Lung (tissue), 16 donors: ENCODE results near the gene SLC16A5. TPM values are rescaled to one million over a fixed set of nuclear protein-coding genes. Genes with fewer than 3 reads are reported as not detected.
A peak's percentile ranks its signal among the peaks of the same experiment; 100 is the strongest.
"Not testable (repeated sequence)": the region's sequence is repeated elsewhere in the genome, so short reads cannot be mapped to it uniquely, and the experiment has no call there.

Experiments
- ATAC-seq: fragments of 200-7000 bp; cut with Tn5 transposase; one replicate; pipeline ENCODE4 v1.9.1; 2020; ENCODE audit warnings: moderate number of reproducible peaks; ENCODE audit not compliant: insufficient read depth, low FRiP score
- DNase-seq, 3 donors: peaks; one replicate each; pipeline ENCODE4 v3.0.0-alpha.2; 2013 to 2017
- H3K27ac ChIP-seq, 2 donors: one replicate each; pipeline ENCODE4 v1.5.1; 2013; ENCODE audit warnings: mild to moderate bottlenecking in 2 of 2, moderate library complexity in 2 of 2, control low read depth in 1 of 2, inconsistent platforms in 1 of 2, low read depth in 1 of 2, low read length in 1 of 2
- H3K27me3 ChIP-seq, 3 donors: one replicate each; pipeline ENCODE4 v1.5.1; 2013; ENCODE audit warnings: low read length in 2 of 3; ENCODE audit not compliant: control insufficient read depth in 3 of 3, insufficient read depth in 3 of 3
- H3K36me3 ChIP-seq, 4 donors: one replicate each; pipeline ENCODE4 v1.5.1; 2013; ENCODE audit warnings: low read length in 4 of 4, mild to moderate bottlenecking in 1 of 4, moderate library complexity in 1 of 4; ENCODE audit not compliant: control insufficient read depth in 4 of 4, insufficient read depth in 4 of 4
- H3K4me1 ChIP-seq, 5 donors: one replicate each; pipeline ENCODE4 v1.5.1; 2013; ENCODE audit warnings: low read length in 5 of 5, mild to moderate bottlenecking in 2 of 5, moderate library complexity in 1 of 5; ENCODE audit not compliant: control insufficient read depth in 5 of 5, insufficient read depth in 5 of 5
- H3K4me3 ChIP-seq: one replicate; pipeline ENCODE4 v1.5.1; 2013; ENCODE audit warnings: mild to moderate bottlenecking, control low read depth, moderate library complexity
- H3K9ac ChIP-seq, 2 donors: one replicate each; pipeline ENCODE4 v1.5.1; 2013; ENCODE audit warnings: low read length in 2 of 2, control low read depth in 1 of 2; ENCODE audit not compliant: insufficient read depth in 1 of 2
- H3K9me3 ChIP-seq, 4 donors: one replicate each; pipeline ENCODE4 v1.5.1; 2013; ENCODE audit warnings: low read length in 3 of 4, mild to moderate bottlenecking in 1 of 4, moderate library complexity in 1 of 4; ENCODE audit not compliant: control insufficient read depth in 4 of 4, insufficient read depth in 3 of 4
- WGBS, 2 donors: extraction: QIAGEN DNeasy Blood & Tissue Kit; methylation state at CpG; one replicate each; pipeline ENCODE4 v1.1.7; 2013; 5-methylcytosine and 5-hydroxymethylcytosine counted together
- long read RNA-seq, 5 donors: transcript quantifications; one replicate each; lab custom pipeline, GENCODE V29; 2026
- polyA plus RNA-seq, 2 donors: library from polyadenylated mRNA; stranded (reverse); fragments of 200-250 nt; gene quantifications; one replicate each; pipeline ENCODE4 v1.2.1, GENCODE V29; 2013
- total RNA-seq, 2 donors: library from RNA; depleted of rRNA in 1 of 2; stranded (reverse); fragments of >200 nt in 1 of 2; gene quantifications; one replicate each; pipeline ENCODE4 v1.2.1, GENCODE V29; 2014 to 2021
- TF ChIP-seq, protein P1 (sequence below): IDR thresholded peaks from 2 replicates; pipeline ENCODE4 v1.5.1; 2012; ENCODE audit warnings: mild to moderate bottlenecking; ENCODE audit errors: control extremely low read depth, extremely low read depth
- donor health status: control.
- donor health status: control.
- donor health status: Bipolar disorder and iron deficiency.
- donor health status: healthy.
- donor health status: DM: yes; HTN: yes; CAD: no.

Gene SLC16A5
- total RNA-seq, result 10 to 100 TPM; 36.7 to 74.0 TPM
- polyA plus RNA-seq, result 10 to 100 TPM; 27.9 to 48.0 TPM
- long read RNA-seq, donor 1, result 0 reads
- long read RNA-seq, donor 2, result 0 reads
- long read RNA-seq, donor 3, result 0 reads
- long read RNA-seq, donor 4, result 0 reads
- long read RNA-seq, donor 5, result 0 reads

DNA sequence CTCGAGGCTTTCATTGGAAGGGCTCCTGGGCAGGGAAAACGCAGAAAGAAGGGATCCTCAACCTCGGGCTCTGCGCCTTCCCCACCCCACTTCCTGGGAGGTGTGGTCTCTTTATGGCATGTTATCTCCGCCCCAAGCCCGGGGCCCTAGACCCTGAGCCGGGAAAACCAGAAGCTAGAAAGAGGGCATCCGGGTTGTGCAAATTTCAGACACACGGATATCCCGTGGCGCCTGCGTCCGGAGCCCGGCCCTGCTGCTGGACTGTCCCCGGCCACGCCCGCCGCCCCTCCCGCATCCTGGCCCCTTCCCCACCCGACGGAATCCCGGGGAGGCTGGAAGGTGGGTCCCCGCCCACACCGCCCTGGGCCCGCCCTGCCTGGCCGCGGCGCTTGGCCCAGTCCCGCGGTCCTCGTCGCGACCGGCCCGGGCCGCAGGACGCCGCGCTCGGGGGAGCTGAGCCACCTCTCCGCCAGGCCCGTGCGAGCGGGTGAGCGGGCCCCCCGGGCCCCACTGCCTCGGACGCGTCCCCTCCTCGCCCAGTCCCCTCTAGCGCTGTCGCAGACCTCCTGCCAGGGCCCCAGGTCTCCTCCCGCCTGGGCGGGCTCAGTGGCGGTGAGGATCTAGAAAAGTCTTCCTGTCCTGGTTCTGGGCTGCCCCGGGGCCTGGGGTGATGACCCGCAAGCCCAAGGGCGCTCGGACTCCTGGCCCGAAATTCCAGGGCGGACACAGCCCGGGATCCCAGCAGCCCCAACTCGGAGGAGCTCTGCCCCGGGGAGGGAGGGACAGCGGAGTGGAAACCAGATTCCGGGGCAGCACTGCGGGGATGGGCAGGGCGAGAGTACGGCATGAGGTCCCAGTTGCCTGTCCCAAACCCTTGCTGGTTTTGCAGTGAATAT is at the start of gene SLC16A5:
TSS of gene SLC16A5 (plus strand) at position 397 of the 896 bp plus-strand sequence. CDS start 5,683 bp downstream, outside the sequence.
- H3K27ac ChIP-seq, result peak within 1 kb of the TSS; percentile 92 to 99
- TF ChIP-seq, protein P1, sequence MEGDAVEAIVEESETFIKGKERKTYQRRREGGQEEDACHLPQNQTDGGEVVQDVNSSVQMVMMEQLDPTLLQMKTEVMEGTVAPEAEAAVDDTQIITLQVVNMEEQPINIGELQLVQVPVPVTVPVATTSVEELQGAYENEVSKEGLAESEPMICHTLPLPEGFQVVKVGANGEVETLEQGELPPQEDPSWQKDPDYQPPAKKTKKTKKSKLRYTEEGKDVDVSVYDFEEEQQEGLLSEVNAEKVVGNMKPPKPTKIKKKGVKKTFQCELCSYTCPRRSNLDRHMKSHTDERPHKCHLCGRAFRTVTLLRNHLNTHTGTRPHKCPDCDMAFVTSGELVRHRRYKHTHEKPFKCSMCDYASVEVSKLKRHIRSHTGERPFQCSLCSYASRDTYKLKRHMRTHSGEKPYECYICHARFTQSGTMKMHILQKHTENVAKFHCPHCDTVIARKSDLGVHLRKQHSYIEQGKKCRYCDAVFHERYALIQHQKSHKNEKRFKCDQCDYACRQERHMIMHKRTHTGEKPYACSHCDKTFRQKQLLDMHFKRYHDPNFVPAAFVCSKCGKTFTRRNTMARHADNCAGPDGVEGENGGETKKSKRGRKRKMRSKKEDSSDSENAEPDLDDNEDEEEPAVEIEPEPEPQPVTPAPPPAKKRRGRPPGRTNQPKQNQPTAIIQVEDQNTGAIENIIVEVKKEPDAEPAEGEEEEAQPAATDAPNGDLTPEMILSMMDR, result no peak
- H3K9me3 ChIP-seq, result no peaks in the 10 kb centered on the region
- ATAC-seq (peak; percentile 90), DNase-seq (peak; percentile 91 to 94 (median 92))
- peak within 1 kb of the TSS; percentile 56 to 67 for H3K9ac ChIP-seq
- peaks cover 0 to 52% (median 20%) of the 10 kb centered on the region in 5 donors for H3K4me1 ChIP-seq
- H3K27me3 ChIP-seq, result no peaks in the 10 kb centered on the region
- peak within 1 kb of the TSS; percentile 66 for H3K4me3 ChIP-seq
- H3K36me3 ChIP-seq, result no peaks in the 10 kb centered on the region
- 2 to 4% methylated on average over 58 to 69 of the region's 69 CpGs for WGBS, 2 donors

- no peak overlapping the region for H3K27ac ChIP-seq
- TF ChIP-seq, protein P1, result no peak
- H3K36me3 ChIP-seq, result peaks cover 19 to 29% (median 24%) of the 10 kb centered on the region in 4 donors
- ATAC-seq, result no peak
- no peak overlapping the region for H3K4me3 ChIP-seq
- H3K9ac ChIP-seq, result no peak overlapping the region
- no peaks in the 10 kb centered on the region for H3K9me3 ChIP-seq
- no peak for DNase-seq
- WGBS, 2 donors, result 39 to 72% methylated on average over 5 of the region's 5 CpGs
- peaks cover 0 to 6% (median 0%) of the 10 kb centered on the region in 5 donors for H3K4me1 ChIP-seq
- no peaks in the 10 kb centered on the region for H3K27me3 ChIP-seq
Observed at GRCh38 chr17:75039238-75039637, 48.5 kb upstream of the SLC16A5 start.

DNA sequence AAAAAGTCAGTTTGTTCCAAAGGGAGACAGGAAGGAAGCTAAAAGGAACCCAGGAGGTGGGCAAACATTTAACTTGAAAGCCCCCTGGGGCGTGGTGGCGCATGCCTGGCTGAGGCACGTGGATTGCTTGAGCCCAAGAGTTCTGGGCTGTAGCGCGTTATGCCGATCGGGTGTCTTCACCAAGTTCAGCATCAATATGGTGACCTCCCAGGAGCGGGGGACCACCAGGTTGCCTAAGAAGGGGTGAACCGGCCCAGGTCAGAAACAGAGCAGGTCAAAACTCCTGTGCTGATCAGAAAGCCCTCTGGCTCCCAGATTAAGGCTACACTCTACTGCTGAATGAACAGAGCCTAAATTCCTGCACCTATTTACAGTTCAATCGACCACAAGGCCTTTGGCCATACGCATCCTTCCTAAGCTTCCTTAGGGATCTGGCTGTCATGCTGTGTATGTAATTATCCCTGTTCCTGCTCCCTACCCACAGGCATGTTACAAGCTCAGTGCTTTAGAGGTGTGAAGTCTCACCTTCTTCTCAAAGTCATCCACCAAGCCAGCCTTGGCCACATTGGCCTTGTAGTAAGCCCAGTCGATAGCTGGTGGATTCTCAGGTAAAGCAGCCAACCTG is 46.0 kb upstream of the SLC16A5 start:
- peaks cover 0 to 6% (median 2%) of the 10 kb centered on the region in 5 donors for H3K4me1 ChIP-seq
- DNase-seq (no peak), ATAC-seq (no peak)
- WGBS, 2 donors, result 82 to 89% methylated on average over 12 of the region's 12 CpGs
- no peak overlapping the region for H3K27ac ChIP-seq
- TF ChIP-seq, protein P1, result no peak
- no peak overlapping the region for H3K4me3 ChIP-seq
- H3K9me3 ChIP-seq, result no peaks in the 10 kb centered on the region
- H3K27me3 ChIP-seq, result no peaks in the 10 kb centered on the region
- H3K9ac ChIP-seq, result no peak overlapping the region
- peaks cover 19 to 29% (median 25%) of the 10 kb centered on the region in 4 donors for H3K36me3 ChIP-seq

DNA sequence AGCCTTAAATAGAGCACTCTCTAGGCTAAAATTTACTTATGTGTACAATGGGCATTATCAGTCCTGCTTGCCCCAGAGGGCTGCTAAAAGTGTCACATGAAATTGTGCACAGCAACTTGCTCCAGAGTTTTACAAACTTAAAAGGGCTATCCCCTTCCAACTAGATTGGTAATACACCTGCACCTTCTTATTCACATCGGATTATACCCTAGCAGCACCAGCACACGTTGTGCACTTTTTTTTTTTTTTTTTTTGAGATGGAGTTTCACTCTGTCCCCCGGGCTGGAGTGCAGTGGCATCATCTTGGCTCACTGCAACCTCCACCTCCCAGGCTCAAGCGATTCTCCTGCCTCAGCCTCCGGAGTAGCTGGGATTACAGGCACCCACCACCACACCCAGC is 44.0 kb upstream of the SLC16A5 start:
- not testable (repeated sequence) for H3K4me3 ChIP-seq, H3K9ac ChIP-seq, H3K9me3 ChIP-seq, ATAC-seq, H3K27me3 ChIP-seq, H3K27ac ChIP-seq, DNase-seq
- WGBS, 2 donors, result 80 to 83% methylated on average over 5 of the region's 5 CpGs
- H3K4me1 ChIP-seq, result peaks cover 0 to 17% (median 3%) of the 10 kb centered on the region in 5 donors
- H3K36me3 ChIP-seq, result peaks cover 14 to 25% (median 22%) of the 10 kb centered on the region in 4 donors
